NB4 (cell line): ENCODE measurements around the gene ANKRD26.

Experiments
- DNase-seq: peaks from one replicate; pipeline ENCODE4 v3.0.0; 2010; ENCODE audit warnings: low read depth
- H3K4me3 ChIP-seq: one replicate; pipeline ENCODE4 v1.5.1; 2011; ENCODE audit warnings: mild to moderate bottlenecking, low read depth, low read length, moderate library complexity
- CTCF ChIP-seq: IDR thresholded peaks from one replicate; pipeline ENCODE4 v1.5.1; 2012; ENCODE audit warnings: low read depth, low read length
- MYC ChIP-seq: IDR thresholded peaks from 2 replicates; pipeline ENCODE4 v1.6.1; 2011; ENCODE audit warnings: low read depth, low read length
- POLR2A ChIP-seq: IDR thresholded peaks from 2 replicates; pipeline ENCODE4 v1.6.1; 2011; ENCODE audit warnings: mild to moderate bottlenecking; ENCODE audit not compliant: insufficient read length; ENCODE audit errors: extremely low read depth
- TF ChIP-seq, protein P1 (sequence below): IDR thresholded peaks from 2 replicates; pipeline ENCODE4 v1.6.1; 2011; ENCODE audit warnings: low read depth, low read length

The ANKRD26 gene

GRCh38 chr10:27099916-27100812, at the start of gene ANKRD26:
Gene ANKRD26, minus strand, starts transcription at chr10:27100494. Its CDS starts 168 bp downstream, at chr10:27100326.
- H3K4me3 ChIP-seq, result peak within 1 kb of the TSS; percentile 73
- DNase-seq, result peak; percentile 91
- TF ChIP-seq CTCF, result no peak
- no peak for TF ChIP-seq MYC
- TF ChIP-seq, protein P1, sequence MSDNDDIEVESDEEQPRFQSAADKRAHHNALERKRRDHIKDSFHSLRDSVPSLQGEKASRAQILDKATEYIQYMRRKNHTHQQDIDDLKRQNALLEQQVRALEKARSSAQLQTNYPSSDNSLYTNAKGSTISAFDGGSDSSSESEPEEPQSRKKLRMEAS, result peak; percentile 70
- peak; percentile 66 for TF ChIP-seq POLR2A

- TF ChIP-seq CTCF (no peak), MYC (no peak), POLR2A (no peak)
- TF ChIP-seq, protein P1, result no peak
- DNase-seq, result peak; percentile 16
- H3K4me3 ChIP-seq, result no peak overlapping the region
Measured at GRCh38 chr10:27147701-27148100, 47.4 kb upstream of the ANKRD26 start.

DNA sequence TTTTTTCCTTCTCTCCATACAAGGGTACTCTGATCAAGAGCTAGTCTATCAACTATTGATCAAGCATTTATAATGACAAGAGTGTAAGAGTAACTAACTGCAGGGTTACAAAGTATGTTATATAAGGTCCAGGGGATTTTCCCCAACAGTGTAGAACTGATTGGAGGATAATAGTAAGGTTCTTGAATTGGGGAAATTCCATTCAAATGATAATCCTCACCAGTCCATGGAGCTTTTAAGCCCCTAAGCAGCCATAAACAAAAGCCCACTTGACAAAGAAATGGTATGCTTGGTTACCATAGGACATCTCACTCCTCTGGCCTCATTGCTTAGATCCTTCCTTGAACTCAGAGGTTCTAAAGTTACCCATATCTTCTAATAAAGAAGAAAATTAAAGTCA, 45.6 kb upstream of the ANKRD26 start:
- no peak overlapping the region for H3K4me3 ChIP-seq
- DNase-seq, result no peak
- TF ChIP-seq, protein P1, result no peak
- TF ChIP-seq POLR2A, result no peak
- TF ChIP-seq CTCF, result no peak
- no peak for TF ChIP-seq MYC

DNA sequence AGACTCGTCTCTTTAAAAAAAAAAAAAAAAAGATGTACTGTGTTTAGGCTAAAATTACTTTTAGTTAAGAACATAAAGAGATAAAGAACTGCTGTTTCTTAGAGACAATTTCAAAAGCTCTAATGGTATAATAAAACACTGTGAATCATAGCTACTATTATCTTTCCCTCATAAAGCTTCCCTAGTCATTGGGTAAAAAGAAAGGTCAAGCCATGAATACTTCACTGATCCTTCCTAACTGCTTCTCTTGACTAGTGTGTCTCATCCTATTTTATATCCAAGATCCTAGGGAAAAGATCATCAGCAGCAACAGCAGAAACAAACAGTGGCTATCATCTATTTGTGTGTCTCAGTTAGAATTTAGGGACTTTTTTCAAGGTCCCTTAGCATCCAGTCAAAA, 43.4 kb upstream of the ANKRD26 start:
- no peak for DNase-seq
- H3K4me3 ChIP-seq, result no peak overlapping the region
- TF ChIP-seq CTCF (no peak), POLR2A (no peak), MYC (no peak)
- TF ChIP-seq, protein P1, result no peak

DNA sequence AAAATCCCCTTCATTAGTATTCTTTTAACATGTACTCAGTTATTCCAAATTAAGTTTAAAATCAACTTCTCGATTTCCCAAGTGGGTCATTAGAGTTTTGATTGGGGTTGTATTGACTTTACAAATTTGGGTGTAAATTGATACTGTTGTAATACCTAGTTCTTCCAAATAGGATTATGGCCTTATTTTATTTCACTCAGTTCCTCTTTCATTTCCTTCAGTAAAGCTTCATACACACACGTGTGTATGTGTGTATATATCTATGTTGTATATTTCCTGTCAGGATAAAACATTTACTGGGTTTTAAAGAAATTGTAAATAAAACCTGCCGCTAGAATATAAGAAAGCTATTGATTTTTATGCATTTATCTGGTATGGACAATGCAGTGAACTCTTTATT, 38.0 kb upstream of the ANKRD26 start:
- H3K4me3 ChIP-seq, result no peak overlapping the region
- TF ChIP-seq MYC (no peak), CTCF (no peak), POLR2A (no peak)
- TF ChIP-seq, protein P1, result no peak
- DNase-seq, result no peak
